K562 (cell line): Measurements from ENCODE around the gene PEDS1.

Experiments used
- EP400 ChIP-seq: fragments of 450-650 bp; IDR thresholded peaks from 2 replicates; pipeline ENCODE4 v1.6.1; 2017; ENCODE audit warnings: antibody characterized with exemption, mild to moderate bottlenecking, moderate library complexity
- TF ChIP-seq, protein P1 (sequence below): fragments of 150-350 bp; conservative IDR thresholded peaks from 2 replicates; pipeline ENCODE4 v1.6.1; 2014; ENCODE audit warnings: low read length
- TF ChIP-seq, protein P2 (sequence below): IDR thresholded peaks from 2 replicates; pipeline ENCODE4 v1.6.1; 2014; ENCODE audit warnings: antibody characterized with exemption

DNA sequence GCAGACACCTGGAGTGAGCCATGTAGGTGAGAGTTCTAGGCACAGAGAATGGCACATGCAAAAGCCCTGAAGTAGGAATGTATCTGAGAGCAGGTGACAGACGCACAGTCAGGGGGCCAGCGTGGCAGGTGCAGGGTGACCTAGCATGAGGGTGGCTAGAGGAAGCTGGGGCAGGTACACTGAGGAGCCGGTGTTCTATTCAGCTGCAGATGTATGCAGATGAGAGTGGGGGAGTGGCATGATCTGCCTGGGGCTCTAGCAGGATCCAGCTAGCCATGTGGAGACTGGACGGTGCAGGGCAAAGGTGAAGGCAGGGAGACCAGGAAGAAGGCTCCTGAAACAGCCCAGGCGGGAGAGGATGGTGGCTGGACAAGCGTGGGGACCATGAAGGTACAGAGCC, 10.7 kb downstream of the PEDS1 start:
- TF ChIP-seq EP400 = no peak
- TF ChIP-seq, protein P1, sequence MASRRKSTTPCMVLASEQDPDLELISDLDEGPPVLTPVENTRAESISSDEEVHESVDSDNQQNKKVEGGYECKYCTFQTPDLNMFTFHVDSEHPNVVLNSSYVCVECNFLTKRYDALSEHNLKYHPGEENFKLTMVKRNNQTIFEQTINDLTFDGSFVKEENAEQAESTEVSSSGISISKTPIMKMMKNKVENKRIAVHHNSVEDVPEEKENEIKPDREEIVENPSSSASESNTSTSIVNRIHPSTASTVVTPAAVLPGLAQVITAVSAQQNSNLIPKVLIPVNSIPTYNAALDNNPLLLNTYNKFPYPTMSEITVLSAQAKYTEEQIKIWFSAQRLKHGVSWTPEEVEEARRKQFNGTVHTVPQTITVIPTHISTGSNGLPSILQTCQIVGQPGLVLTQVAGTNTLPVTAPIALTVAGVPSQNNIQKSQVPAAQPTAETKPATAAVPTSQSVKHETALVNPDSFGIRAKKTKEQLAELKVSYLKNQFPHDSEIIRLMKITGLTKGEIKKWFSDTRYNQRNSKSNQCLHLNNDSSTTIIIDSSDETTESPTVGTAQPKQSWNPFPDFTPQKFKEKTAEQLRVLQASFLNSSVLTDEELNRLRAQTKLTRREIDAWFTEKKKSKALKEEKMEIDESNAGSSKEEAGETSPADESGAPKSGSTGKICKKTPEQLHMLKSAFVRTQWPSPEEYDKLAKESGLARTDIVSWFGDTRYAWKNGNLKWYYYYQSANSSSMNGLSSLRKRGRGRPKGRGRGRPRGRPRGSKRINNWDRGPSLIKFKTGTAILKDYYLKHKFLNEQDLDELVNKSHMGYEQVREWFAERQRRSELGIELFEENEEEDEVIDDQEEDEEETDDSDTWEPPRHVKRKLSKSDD = no peak
- TF ChIP-seq, protein P2, sequence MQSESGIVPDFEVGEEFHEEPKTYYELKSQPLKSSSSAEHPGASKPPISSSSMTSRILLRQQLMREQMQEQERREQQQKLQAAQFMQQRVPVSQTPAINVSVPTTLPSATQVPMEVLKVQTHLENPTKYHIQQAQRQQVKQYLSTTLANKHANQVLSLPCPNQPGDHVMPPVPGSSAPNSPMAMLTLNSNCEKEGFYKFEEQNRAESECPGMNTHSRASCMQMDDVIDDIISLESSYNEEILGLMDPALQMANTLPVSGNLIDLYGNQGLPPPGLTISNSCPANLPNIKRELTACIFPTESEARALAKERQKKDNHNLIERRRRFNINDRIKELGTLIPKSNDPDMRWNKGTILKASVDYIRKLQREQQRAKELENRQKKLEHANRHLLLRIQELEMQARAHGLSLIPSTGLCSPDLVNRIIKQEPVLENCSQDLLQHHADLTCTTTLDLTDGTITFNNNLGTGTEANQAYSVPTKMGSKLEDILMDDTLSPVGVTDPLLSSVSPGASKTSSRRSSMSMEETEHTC = no peak
